ENCODE results near the gene CNTNAP2.

DNA sequence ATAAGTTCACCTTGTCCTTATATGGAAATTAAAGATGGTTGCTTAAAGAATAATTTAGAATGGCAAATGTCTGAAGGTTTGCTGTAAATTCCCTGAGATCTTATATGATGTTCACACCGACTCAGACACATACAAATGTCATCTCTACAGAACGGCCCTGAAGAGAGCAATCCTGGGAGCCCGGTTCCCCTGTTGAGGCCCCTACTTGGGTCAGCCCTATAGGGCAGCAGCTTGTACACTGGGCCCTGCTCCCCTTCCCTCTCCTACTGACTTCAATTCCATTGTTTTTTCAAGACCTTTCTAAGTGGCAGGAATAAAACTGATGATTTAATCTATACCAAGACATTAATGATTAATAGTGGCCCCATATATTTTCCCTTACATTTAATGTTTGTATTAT is 1660.7 kb downstream of the CNTNAP2 start:
- TF ChIP-seq, protein P1, sequence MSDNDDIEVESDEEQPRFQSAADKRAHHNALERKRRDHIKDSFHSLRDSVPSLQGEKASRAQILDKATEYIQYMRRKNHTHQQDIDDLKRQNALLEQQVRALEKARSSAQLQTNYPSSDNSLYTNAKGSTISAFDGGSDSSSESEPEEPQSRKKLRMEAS (IDR thresholded peaks at IDR 0.05) = no peak
- TF ChIP-seq EZH2 (IDR thresholded peaks at IDR 0.05; ENCODE audit: low read depth, low read length, severe bottlenecking) (no peak), POLR2A (IDR thresholded peaks at IDR 0.05; ENCODE audit: control extremely low read depth in 1 of 2, low read depth in 2 of 2, low read length in 2 of 2) (no peak), KDM5A (IDR thresholded peaks at IDR 0.05; ENCODE audit: low read length) (no peak), TAF1 (IDR thresholded peaks at IDR 0.05; ENCODE audit: low read depth, low read length) (no peak), BACH1 (IDR thresholded peaks at IDR 0.05; ENCODE audit: low read length) (no peak), HDAC6 (IDR thresholded peaks at IDR 0.05; ENCODE audit: low read depth, low read length) (no peak), POLR2AphosphoS5 (IDR thresholded peaks at IDR 0.05; ENCODE audit: low read depth, low read length) (no peak), SP1 (IDR thresholded peaks at IDR 0.05; ENCODE audit: low read depth, low read length) (no peak), SP2 (IDR thresholded peaks at IDR 0.05; ENCODE audit: low read length) (no peak)
- TF ChIP-seq, protein P2, sequence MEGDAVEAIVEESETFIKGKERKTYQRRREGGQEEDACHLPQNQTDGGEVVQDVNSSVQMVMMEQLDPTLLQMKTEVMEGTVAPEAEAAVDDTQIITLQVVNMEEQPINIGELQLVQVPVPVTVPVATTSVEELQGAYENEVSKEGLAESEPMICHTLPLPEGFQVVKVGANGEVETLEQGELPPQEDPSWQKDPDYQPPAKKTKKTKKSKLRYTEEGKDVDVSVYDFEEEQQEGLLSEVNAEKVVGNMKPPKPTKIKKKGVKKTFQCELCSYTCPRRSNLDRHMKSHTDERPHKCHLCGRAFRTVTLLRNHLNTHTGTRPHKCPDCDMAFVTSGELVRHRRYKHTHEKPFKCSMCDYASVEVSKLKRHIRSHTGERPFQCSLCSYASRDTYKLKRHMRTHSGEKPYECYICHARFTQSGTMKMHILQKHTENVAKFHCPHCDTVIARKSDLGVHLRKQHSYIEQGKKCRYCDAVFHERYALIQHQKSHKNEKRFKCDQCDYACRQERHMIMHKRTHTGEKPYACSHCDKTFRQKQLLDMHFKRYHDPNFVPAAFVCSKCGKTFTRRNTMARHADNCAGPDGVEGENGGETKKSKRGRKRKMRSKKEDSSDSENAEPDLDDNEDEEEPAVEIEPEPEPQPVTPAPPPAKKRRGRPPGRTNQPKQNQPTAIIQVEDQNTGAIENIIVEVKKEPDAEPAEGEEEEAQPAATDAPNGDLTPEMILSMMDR (IDR thresholded peaks at IDR 0.05; ENCODE audit: control extremely low read depth in 1 of 3, insufficient read depth in 1 of 3, low read depth in 1 of 3, low read length in 3 of 3) = no peak
